IPS-18a (cell line): ENCODE measurements around the gene ANKRD33.

Source experiments
- H3K27ac ChIP-seq: one replicate; pipeline ENCODE4 v1.5.1; 2013; ENCODE audit warnings: low read length
- H3K27me3 ChIP-seq: one replicate; pipeline ENCODE4 v1.6.1; 2013; ENCODE audit warnings: mild to moderate bottlenecking, low read length; ENCODE audit not compliant: control insufficient read depth, insufficient read depth
- H3K36me3 ChIP-seq: one replicate; pipeline ENCODE4 v1.6.1; 2013; ENCODE audit warnings: low read depth, low read length; ENCODE audit not compliant: control insufficient read depth
- H3K4me1 ChIP-seq: one replicate; pipeline ENCODE4 v1.6.1; 2013; ENCODE audit warnings: low read depth, low read length; ENCODE audit not compliant: control insufficient read depth
- H3K4me3 ChIP-seq: one replicate; pipeline ENCODE4 v1.5.1; 2013; ENCODE audit warnings: low read length
- H3K9ac ChIP-seq: one replicate; pipeline ENCODE4 v1.6.1; 2013; ENCODE audit warnings: mild to moderate bottlenecking, low read length, moderate library complexity
- H3K9me3 ChIP-seq: one replicate; pipeline ENCODE4 v1.6.1; 2013; ENCODE audit warnings: low read depth, low read length; ENCODE audit not compliant: control insufficient read depth

The ANKRD33 gene

GRCh38 chr12:51870504-51870903, 17.4 kb upstream of the ANKRD33 start:
- Histone ChIP-seq H3K27ac (no peak overlapping the region), H3K4me3 (no peak overlapping the region), H3K4me1 (peaks cover 27% of the 10 kb centered on the region), H3K9me3 (no peaks in the 10 kb centered on the region), H3K27me3 (peaks cover 46% of the 10 kb centered on the region), H3K9ac (no peak overlapping the region), H3K36me3 (no peaks in the 10 kb centered on the region)

DNA sequence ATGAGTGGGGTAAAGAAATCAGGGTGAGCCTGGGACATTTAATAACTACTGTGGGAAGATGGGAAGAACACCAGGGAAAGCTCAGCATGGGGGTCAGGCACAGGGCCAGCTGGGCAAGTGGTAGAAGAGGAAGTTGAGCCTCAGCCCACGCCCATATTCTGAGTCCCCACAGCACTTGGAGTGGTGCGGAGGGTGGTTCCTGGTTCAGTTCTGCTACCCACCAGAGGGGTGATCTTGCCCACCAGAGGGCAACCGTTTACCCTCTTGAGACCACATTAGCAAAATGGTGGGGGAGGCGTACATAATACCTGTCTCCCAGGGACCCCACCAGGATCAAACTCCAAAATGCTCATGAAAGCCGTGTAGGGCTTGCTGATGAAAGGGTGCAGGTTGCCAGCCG, 16.8 kb upstream of the ANKRD33 start:
- Histone ChIP-seq H3K9ac (no peak overlapping the region), H3K27me3 (peaks cover 40% of the 10 kb centered on the region), H3K36me3 (no peaks in the 10 kb centered on the region), H3K4me1 (peaks cover 21% of the 10 kb centered on the region), H3K9me3 (no peaks in the 10 kb centered on the region), H3K27ac (no peak overlapping the region), H3K4me3 (no peak overlapping the region)

DNA sequence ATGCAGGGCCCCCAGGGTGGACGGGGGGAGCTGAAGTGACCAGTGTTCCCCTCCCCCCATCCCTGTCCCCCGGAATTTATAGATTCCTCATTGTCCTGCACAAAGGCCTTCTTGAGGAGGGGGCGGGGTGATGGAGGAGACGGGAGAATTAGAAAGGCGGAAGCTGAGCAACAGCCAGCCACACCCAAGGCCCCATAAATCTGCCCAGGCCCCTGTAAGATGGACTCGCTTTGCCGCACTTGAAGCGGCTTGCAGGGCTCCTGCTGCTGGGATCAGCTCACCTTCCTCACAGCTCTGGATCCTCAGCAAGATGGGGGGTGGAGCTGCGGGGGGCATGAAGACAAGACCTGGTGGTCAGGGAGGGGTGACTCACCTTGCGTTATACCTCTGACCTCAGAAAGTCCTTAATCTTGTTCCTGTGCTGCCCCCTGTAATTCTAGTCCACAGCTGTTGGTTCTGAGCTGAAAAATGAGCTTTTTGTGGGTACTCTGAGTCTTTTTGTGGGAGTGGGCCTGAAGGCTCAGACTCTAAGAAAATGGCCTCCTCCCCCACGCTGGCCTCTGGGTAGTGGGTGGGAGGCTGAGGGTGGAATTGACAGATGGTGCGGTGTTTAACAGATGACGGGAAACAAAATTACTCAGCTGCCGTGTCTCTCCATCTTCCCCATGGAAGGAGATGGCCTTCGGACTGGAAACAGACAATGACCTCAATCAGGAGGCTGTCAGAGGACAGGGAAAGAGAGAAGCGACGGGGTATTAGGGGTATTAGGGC, 15.8 kb upstream of the ANKRD33 start:
- Histone ChIP-seq H3K4me3 (no peak overlapping the region), H3K27ac (no peak overlapping the region), H3K36me3 (no peaks in the 10 kb centered on the region), H3K9me3 (no peaks in the 10 kb centered on the region), H3K27me3 (peaks cover 37% of the 10 kb centered on the region), H3K4me1 (peaks cover 18% of the 10 kb centered on the region), H3K9ac (no peak overlapping the region)

DNA sequence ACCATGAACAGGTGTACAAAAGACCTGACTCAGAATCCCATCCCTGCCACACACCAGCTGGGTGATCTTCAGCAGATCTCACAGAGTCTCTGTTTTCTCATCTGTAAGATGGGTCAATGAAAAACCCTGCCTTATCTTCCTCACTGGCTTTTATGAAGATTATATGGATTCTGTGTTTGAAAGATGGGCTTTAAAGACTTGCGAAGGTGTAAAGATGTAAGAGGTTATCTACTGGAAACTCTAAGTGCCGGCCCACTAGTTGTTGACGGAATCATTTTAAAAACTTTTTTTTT, 15.3 kb upstream of the ANKRD33 start:
- Histone ChIP-seq H3K27me3 (peaks cover 32% of the 10 kb centered on the region), H3K9me3 (no peaks in the 10 kb centered on the region), H3K4me3 (no peak overlapping the region), H3K27ac (no peak overlapping the region), H3K4me1 (peaks cover 18% of the 10 kb centered on the region), H3K36me3 (no peaks in the 10 kb centered on the region), H3K9ac (no peak overlapping the region)

- H3K27ac ChIP-seq = no peak overlapping the region
- H3K9ac ChIP-seq = no peak overlapping the region
- H3K27me3 ChIP-seq = peaks cover 24% of the 10 kb centered on the region
- H3K36me3 ChIP-seq = no peaks in the 10 kb centered on the region
- H3K9me3 ChIP-seq = no peaks in the 10 kb centered on the region
- H3K4me3 ChIP-seq = no peak overlapping the region
- peaks cover 18% of the 10 kb centered on the region for H3K4me1 ChIP-seq
These were observed 14.5 kb upstream of the ANKRD33 start for GRCh38 chr12:51873251-51873994.

- H3K4me1 ChIP-seq = peaks cover 18% of the 10 kb centered on the region
These were observed 13.9 kb upstream of the ANKRD33 start for GRCh38 chr12:51874000-51874399.

DNA sequence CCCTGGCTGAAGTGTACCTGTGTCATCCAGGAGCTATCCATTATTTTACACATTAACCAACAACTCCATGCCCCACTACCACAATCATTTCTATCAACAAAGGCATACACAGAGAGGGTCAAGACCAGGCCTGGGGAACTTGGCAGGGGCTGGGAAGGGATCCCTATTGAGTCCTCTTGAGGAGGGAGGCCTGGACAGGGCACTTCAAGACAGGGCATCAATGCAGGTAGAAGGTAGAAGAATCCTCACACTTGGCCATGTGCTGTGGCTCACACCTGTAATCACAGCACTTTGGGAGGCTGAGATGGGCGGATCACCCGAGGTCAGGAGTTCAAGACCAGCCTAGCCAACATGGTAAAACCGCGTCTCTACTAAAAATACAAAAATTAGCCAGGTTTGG, 13.4 kb upstream of the ANKRD33 start:
- no peak overlapping the region for H3K9ac ChIP-seq
- H3K27ac ChIP-seq = no peak overlapping the region
- H3K27me3 ChIP-seq = peaks cover 14% of the 10 kb centered on the region
- no peaks in the 10 kb centered on the region for H3K9me3 ChIP-seq
- H3K4me1 ChIP-seq = peaks cover 18% of the 10 kb centered on the region
- H3K36me3 ChIP-seq = no peaks in the 10 kb centered on the region
- H3K4me3 ChIP-seq = no peak overlapping the region

More at GRCh38 chr12:51874000-51874399, 13.9 kb upstream of the ANKRD33 start:
- H3K36me3 ChIP-seq = no peaks in the 10 kb centered on the region
- no peak overlapping the region for H3K4me3 ChIP-seq
- H3K9ac ChIP-seq = no peak overlapping the region
- peaks cover 19% of the 10 kb centered on the region for H3K27me3 ChIP-seq
- no peaks in the 10 kb centered on the region for H3K9me3 ChIP-seq
- no peak overlapping the region for H3K27ac ChIP-seq

DNA sequence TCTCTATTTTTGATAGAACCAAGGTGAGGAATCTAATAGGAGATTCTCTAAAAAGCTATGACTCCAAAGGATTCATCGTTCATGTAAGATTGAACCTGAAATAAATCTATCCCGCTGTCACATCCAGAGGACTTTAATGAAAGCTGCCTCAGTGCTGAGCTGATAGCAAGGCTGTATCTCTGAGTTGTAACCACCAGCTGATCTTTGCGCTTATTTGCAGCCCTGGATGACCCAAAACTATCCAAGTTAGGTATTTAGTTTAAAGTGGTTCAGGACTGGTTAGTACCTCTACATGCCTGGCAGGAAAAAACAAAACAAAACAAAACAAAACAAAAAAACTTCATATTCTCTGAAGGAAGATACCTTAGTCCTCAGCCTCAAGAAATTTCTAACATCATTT, 8.8 kb upstream of the ANKRD33 start:
- no peaks in the 10 kb centered on the region for H3K27me3 ChIP-seq
- H3K4me3 ChIP-seq = no peak overlapping the region
- no peak overlapping the region for H3K27ac ChIP-seq
- no peaks in the 10 kb centered on the region for H3K4me1 ChIP-seq
- H3K9ac ChIP-seq = no peak overlapping the region
- no peaks in the 10 kb centered on the region for H3K36me3 ChIP-seq
- H3K9me3 ChIP-seq = no peaks in the 10 kb centered on the region

GRCh38 chr12:51883295-51883694, 4.6 kb upstream of the ANKRD33 start:
- H3K27ac ChIP-seq = no peak overlapping the region
- peaks cover 3% of the 10 kb centered on the region for H3K4me1 ChIP-seq
- no peak overlapping the region for H3K9ac ChIP-seq
- H3K9me3 ChIP-seq = no peaks in the 10 kb centered on the region
- no peaks in the 10 kb centered on the region for H3K36me3 ChIP-seq
- peaks cover 3% of the 10 kb centered on the region for H3K27me3 ChIP-seq
- H3K4me3 ChIP-seq = no peak overlapping the region

DNA sequence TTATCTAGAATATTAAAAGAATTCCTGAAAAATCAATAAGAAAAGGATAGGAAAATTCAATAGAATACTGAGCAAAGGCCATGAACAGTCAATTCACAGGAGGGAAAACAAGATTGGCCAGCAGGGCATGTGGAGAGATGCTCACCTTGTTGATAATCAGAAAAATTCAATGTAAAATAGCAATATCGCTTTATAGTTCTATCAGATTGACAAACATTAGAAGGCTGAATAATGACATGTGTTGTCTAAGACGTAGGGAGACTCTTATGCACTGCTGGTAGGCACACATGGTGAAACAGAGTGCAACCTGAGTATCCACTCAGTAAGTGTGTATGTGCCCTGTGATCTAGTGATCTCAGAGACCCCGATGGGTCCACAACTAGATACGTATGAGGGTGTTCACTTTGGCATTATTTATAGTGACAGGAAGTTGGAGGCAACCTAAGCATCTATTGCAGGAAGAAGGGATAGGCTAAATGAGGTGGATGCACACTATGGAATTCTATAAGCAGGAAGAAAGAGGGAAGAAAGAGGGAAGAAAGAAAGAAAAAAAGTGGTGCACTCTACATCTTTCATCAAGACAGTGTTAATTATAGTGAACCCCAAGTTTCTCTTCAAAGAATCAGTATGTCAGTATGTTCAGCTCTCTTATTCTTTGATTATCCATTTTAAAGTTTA, 3.8 kb upstream of the ANKRD33 start:
- Histone ChIP-seq H3K9me3 (no peaks in the 10 kb centered on the region), H3K9ac (no peak overlapping the region), H3K27ac (no peak overlapping the region), H3K4me1 (peaks cover 3% of the 10 kb centered on the region), H3K27me3 (peaks cover 6% of the 10 kb centered on the region), H3K36me3 (no peaks in the 10 kb centered on the region), H3K4me3 (no peak overlapping the region)

DNA sequence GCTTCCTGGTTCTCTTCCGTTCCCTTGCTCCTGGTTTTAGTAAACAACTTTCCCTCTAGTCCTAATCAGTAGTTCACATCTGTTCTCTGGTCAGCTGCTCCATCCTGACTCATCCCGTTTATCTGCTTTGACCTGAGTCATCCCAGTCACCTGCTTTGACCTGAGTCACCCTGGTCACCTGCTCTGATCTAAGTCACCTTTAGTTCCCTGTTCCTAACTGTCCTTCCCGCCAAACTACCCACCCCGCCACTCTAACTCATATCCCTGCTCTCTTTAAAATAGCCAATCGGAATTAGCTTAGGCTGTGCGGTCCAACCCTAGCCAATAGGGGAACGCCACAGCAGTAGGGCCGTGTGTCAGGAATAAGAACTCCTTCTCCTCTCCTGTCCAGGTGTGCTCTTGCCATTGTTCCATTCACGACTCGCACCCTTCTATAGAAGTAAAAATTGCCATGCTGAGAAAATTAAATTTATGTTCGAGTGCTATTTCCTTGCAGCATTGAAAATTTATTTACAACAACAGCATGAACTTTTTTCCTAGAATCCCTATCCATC, 3.1 kb upstream of the ANKRD33 start:
- Histone ChIP-seq H3K27ac (no peak overlapping the region), H3K4me3 (no peak overlapping the region), H3K9ac (no peak overlapping the region), H3K9me3 (no peaks in the 10 kb centered on the region), H3K36me3 (no peaks in the 10 kb centered on the region), H3K4me1 (peaks cover 8% of the 10 kb centered on the region), H3K27me3 (peaks cover 6% of the 10 kb centered on the region)
